DOHH2 (cell line): ENCODE results near the gene PPEF2.

Experiments used
- H3F3A ChIP-seq: fragments of 200-600 bp; sonication (generic), shearing (Covaris generic); 2 replicates; pipeline ENCODE4 v1.6.0; 2016; ENCODE audit warnings: antibody characterized with exemption, mild to moderate bottlenecking; ENCODE audit not compliant: control insufficient read depth, insufficient read depth
- H3K27ac ChIP-seq: fragments of 200-600 bp; sonication (generic); 2 replicates; pipeline ENCODE4 v1.5.1; 2014; ENCODE audit warnings: low read depth, mild to moderate bottlenecking, low read length, moderate library complexity
- H3K27me3 ChIP-seq: fragments of 200-600 bp; sonication (generic); 2 replicates; pipeline ENCODE4 v1.6.1; 2014; ENCODE audit warnings: mild to moderate bottlenecking, low read length, mixed read lengths; ENCODE audit not compliant: control insufficient read depth
- H3K36me3 ChIP-seq: fragments of 200-600 bp; sonication (generic); 2 replicates; pipeline ENCODE4 v1.6.1; 2014; ENCODE audit warnings: mild to moderate bottlenecking, low read length, moderate library complexity, mixed read lengths; ENCODE audit not compliant: control insufficient read depth
- H3K4me1 ChIP-seq: fragments of 200-600 bp; sonication (generic); 2 replicates; pipeline ENCODE4 v1.6.1; 2014; ENCODE audit warnings: mild to moderate bottlenecking, low read length, mixed read lengths; ENCODE audit not compliant: control insufficient read depth
- H3K4me2 ChIP-seq: fragments of 200-600 bp; sonication (generic); 2 replicates; pipeline ENCODE4 v1.6.0; 2014; ENCODE audit warnings: mild to moderate bottlenecking, low read length, moderate library complexity
- H3K4me3 ChIP-seq: fragments of 200-600 bp; sonication (generic); 2 replicates; pipeline ENCODE4 v1.5.1; 2014; ENCODE audit warnings: mild to moderate bottlenecking, low read length, mixed read lengths
- H3K79me2 ChIP-seq: fragments of 200-600 bp; sonication (generic); 2 replicates; pipeline ENCODE4 v1.6.1; 2014; ENCODE audit warnings: mild to moderate bottlenecking, low read length, mixed read lengths; ENCODE audit not compliant: control insufficient read depth
- H3K9me2 ChIP-seq: fragments of 200-600 bp; sonication (generic); replicated peaks from 2 replicates; pipeline ENCODE4 v1.6.1; 2014; ENCODE audit warnings: mild to moderate bottlenecking, low read length, mixed read lengths; ENCODE audit not compliant: control insufficient read depth
- H3K9me3 ChIP-seq: fragments of 200-600 bp; sonication (generic); 2 replicates; pipeline ENCODE4 v1.6.1; 2014; ENCODE audit warnings: antibody characterized with exemption, low read length, mixed read lengths; ENCODE audit not compliant: control insufficient read depth, insufficient read depth
- H4K20me1 ChIP-seq: fragments of 200-600 bp; sonication (generic); 2 replicates; pipeline ENCODE4 v1.6.0; 2014; ENCODE audit warnings: low read depth, mild to moderate bottlenecking, antibody characterized with exemption, low read length, moderate library complexity; ENCODE audit not compliant: control insufficient read depth, insufficient read depth
- CTCF ChIP-seq: fragments of 200-600 bp; sonication (generic); IDR thresholded peaks from one replicate; pipeline ENCODE4 v1.5.1; 2014; ENCODE audit warnings: antibody characterized with exemption, mild to moderate bottlenecking, low read depth, low read length; ENCODE audit not compliant: poor library complexity, severe bottlenecking
- EZH2phosphoT487 ChIP-seq: fragments of 200-600 bp; sonication (generic); IDR thresholded peaks from 2 replicates; pipeline ENCODE4 v1.6.1; 2017; ENCODE audit warnings: borderline replicate concordance, mild to moderate bottlenecking, antibody characterized with exemption, low read length, moderate library complexity, mixed read lengths

Gene PPEF2

DNA sequence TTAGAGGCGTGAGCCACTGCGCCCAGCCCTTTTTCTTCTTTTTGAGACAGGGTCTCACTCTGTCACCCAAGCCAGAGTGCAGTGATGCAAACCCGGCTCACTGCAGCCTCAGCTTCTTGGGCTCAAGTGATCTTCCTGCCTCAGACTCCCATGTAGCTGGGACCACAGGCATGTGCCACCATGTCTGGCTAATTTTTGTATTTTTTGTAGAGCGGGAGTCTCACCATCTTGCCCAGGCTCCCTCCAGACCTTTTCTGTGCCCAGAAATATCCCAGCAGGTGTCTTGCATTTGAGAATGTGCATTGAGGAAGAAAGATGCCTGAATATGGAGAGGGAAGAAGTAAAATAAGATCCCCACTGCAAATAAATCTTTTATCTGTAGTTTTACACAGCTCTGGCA is 58.7 kb downstream of the PPEF2 start:
- H3K4me2 ChIP-seq: no peak overlapping the region
- H3K4me1 ChIP-seq: 0 out of 2 replicates have a peak, but pooled peaks cover 3% of the 10 kb centered on the region
- H3K27me3 ChIP-seq: no peaks in the 10 kb centered on the region
- H3K36me3 ChIP-seq: no peaks in the 10 kb centered on the region
- H3K27ac ChIP-seq: no peak overlapping the region
- H4K20me1 ChIP-seq: no peaks in the 10 kb centered on the region
- no peaks in the 10 kb centered on the region for H3K79me2 ChIP-seq
- H3K9me2 ChIP-seq: no peaks in the 10 kb centered on the region
- no peak for TF ChIP-seq CTCF
- TF ChIP-seq EZH2phosphoT487: no peak
- no peaks in the 10 kb centered on the region for H3K9me3 ChIP-seq
- H3F3A ChIP-seq: no peaks in the 10 kb centered on the region
- no peak overlapping the region for H3K4me3 ChIP-seq

DNA sequence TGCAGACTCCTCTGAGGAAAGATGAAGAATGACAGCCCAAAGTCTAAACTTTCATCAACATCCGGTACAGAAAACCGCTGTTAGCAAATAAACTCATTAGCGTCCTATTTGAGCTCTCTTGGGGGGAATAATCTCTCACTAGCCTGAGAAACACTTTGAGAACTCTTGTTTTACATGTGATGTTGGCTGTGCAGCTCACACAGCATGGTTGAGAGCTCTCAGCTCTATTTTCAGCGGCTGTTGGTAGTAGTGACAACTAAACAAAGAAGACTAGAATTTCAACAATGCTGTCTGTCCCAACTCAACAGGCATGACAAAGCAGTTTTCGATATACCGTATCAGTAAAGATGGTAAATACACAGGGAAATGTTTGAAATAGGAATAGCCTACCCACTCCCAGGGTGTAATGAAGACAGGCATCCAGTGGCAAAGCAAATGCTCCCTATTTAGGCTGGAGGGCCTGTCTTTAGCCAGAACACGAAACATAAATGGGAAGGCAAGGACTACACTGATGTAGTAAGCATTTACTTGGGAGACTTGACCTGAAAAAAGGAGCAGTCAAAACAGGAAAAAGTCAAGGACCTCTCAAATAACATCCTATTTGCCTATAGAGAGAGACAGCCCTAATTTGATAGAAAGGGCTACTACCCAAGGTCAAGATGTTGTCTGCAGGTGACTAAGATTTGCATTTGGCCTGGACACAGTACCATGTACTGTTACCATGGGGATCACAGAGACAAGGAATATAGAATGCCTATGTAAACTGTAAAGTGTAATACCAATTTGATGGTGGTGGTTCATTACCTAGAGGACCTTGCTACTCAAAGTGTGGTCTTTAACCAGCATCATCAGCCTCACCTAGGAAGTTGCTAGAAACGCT is 60.4 kb downstream of the PPEF2 start:
- Histone ChIP-seq H4K20me1 (no peaks in the 10 kb centered on the region), H3F3A (no peaks in the 10 kb centered on the region), H3K4me1 (0 out of 2 replicates have a peak, but pooled peaks cover 3% of the 10 kb centered on the region), H3K9me3 (no peaks in the 10 kb centered on the region), H3K4me2 (no peak overlapping the region), H3K4me3 (no peak overlapping the region), H3K79me2 (no peaks in the 10 kb centered on the region), H3K36me3 (no peaks in the 10 kb centered on the region), H3K27ac (no peak overlapping the region), H3K27me3 (no peaks in the 10 kb centered on the region), H3K9me2 (no peaks in the 10 kb centered on the region)
- TF ChIP-seq CTCF (no peak), EZH2phosphoT487 (no peak)

- Histone ChIP-seq H3K79me2 (no peaks in the 10 kb centered on the region), H3K9me2 (no peaks in the 10 kb centered on the region), H4K20me1 (no peaks in the 10 kb centered on the region), H3K27me3 (no peaks in the 10 kb centered on the region), H3K27ac (no peak overlapping the region), H3K4me1 (no peaks in the 10 kb centered on the region), H3F3A (no peaks in the 10 kb centered on the region), H3K4me3 (no peak overlapping the region), H3K9me3 (no peaks in the 10 kb centered on the region), H3K36me3 (no peaks in the 10 kb centered on the region), H3K4me2 (no peak overlapping the region)
- TF ChIP-seq EZH2phosphoT487 (no peak), CTCF (no peak)
These were observed 67.5 kb downstream of the PPEF2 start for GRCh38 chr4:75834772-75835154.
